H9 (cell line): ENCODE results near the gene FAM111B. TPM values are rescaled to one million over a fixed set of nuclear protein-coding genes. Genes with fewer than 3 reads are reported as not detected.

Source experiments
- DNase-seq: peaks from one replicate; pipeline ENCODE4 v3.0.0-alpha.2; 2017
- H2AFZ ChIP-seq: one replicate; pipeline ENCODE4 v1.6.1; 2013; ENCODE audit warnings: mild to moderate bottlenecking, low read length, control low read depth, moderate library complexity
- H2AK5ac ChIP-seq: 2 replicates; pipeline ENCODE4 v1.6.1; 2013; ENCODE audit warnings: low read length, control low read depth, mixed read lengths; ENCODE audit not compliant: insufficient read length
- H2BK120ac ChIP-seq: one replicate; pipeline ENCODE4 v1.6.1; 2013; ENCODE audit warnings: low read depth, mild to moderate bottlenecking, low read length, control low read depth, inconsistent platforms; ENCODE audit not compliant: poor library complexity, severe bottlenecking
- H2BK12ac ChIP-seq: 2 replicates; pipeline ENCODE4 v1.6.1; 2013; ENCODE audit warnings: low read length, control low read depth, mixed read lengths, low read depth; ENCODE audit not compliant: insufficient read length
- H2BK15ac ChIP-seq: 2 replicates; pipeline ENCODE4 v1.6.1; 2013; ENCODE audit warnings: low read depth, low read length, control low read depth
- H2BK20ac ChIP-seq: one replicate; pipeline ENCODE4 v1.6.1; 2013; ENCODE audit warnings: low read depth, mild to moderate bottlenecking, low read length, control low read depth, inconsistent platforms; ENCODE audit not compliant: poor library complexity, severe bottlenecking
- H2BK5ac ChIP-seq: 2 replicates; pipeline ENCODE4 v1.6.1; 2013; ENCODE audit warnings: low read length, control low read depth, mixed read lengths; ENCODE audit not compliant: insufficient read length
- H3K14ac ChIP-seq: 2 replicates; pipeline ENCODE4 v1.6.1; 2013; ENCODE audit warnings: low read length, control low read depth; ENCODE audit not compliant: insufficient read depth
- H3K18ac ChIP-seq: 2 replicates; pipeline ENCODE4 v1.6.1; 2013; ENCODE audit warnings: low read depth, mild to moderate bottlenecking, mixed read lengths, low read length, control low read depth; ENCODE audit not compliant: insufficient read length
- H3K23ac ChIP-seq: 2 replicates; pipeline ENCODE4 v1.6.1; 2013; ENCODE audit warnings: low read length, control low read depth, mixed read lengths, low read depth; ENCODE audit not compliant: insufficient read length
- H3K23me2 ChIP-seq: 2 replicates; pipeline ENCODE4 v1.6.1; 2013; ENCODE audit warnings: low read depth, mild to moderate bottlenecking, mixed read lengths, low read length, control low read depth; ENCODE audit not compliant: insufficient read length, poor library complexity, severe bottlenecking
- H3K27ac ChIP-seq: 2 replicates; pipeline ENCODE4 v1.5.1; 2013; ENCODE audit warnings: low read length, control low read depth, mixed read lengths, low read depth; ENCODE audit not compliant: insufficient read length
- H3K27me3 ChIP-seq: 2 replicates; pipeline ENCODE4 v1.6.1; 2013; ENCODE audit warnings: low read length, control low read depth, inconsistent platforms; ENCODE audit not compliant: insufficient read depth
- H3K4ac ChIP-seq: 2 replicates; pipeline ENCODE4 v1.6.1; 2013; ENCODE audit warnings: low read depth, mild to moderate bottlenecking, control low read depth, inconsistent platforms, low read length, moderate library complexity
- H3K4me1 ChIP-seq: 2 replicates; pipeline ENCODE4 v1.6.1; 2013; ENCODE audit warnings: low read length, control low read depth, inconsistent platforms; ENCODE audit not compliant: insufficient read depth
- H3K4me2 ChIP-seq: 2 replicates; pipeline ENCODE4 v1.6.1; 2013; ENCODE audit warnings: low read length, control low read depth, mixed read lengths; ENCODE audit not compliant: insufficient read length, insufficient read depth
- H3K56ac ChIP-seq: 2 replicates; pipeline ENCODE4 v1.6.1; 2013; ENCODE audit warnings: low read depth, mild to moderate bottlenecking, mixed read lengths, low read length, control low read depth; ENCODE audit not compliant: insufficient read length
- H3K79me1 ChIP-seq: 2 replicates; pipeline ENCODE4 v1.6.1; 2013; ENCODE audit warnings: low read depth, mild to moderate bottlenecking, moderate library complexity, low read length, control low read depth, inconsistent platforms; ENCODE audit not compliant: insufficient read depth, poor library complexity, severe bottlenecking
- H3K79me2 ChIP-seq: 2 replicates; pipeline ENCODE4 v1.6.1; 2013; ENCODE audit warnings: low read length, control low read depth, inconsistent platforms; ENCODE audit not compliant: insufficient read depth
- H3K9ac ChIP-seq: 2 replicates; pipeline ENCODE4 v1.6.1; 2013; ENCODE audit warnings: low read length, control low read depth, mixed read lengths; ENCODE audit not compliant: insufficient read length; ENCODE audit errors: extremely low read depth
- H3K9me3 ChIP-seq: one replicate; pipeline ENCODE4 v1.6.1; 2013; ENCODE audit warnings: low read depth, low read length, inconsistent platforms; ENCODE audit not compliant: control insufficient read depth
- H3T11ph ChIP-seq: one replicate; pipeline ENCODE4 v1.6.1; 2013; ENCODE audit warnings: mild to moderate bottlenecking, low read length, control low read depth, inconsistent platforms
- H4K20me1 ChIP-seq: one replicate; pipeline ENCODE4 v1.6.1; 2013; ENCODE audit not compliant: control insufficient read depth, insufficient read length, insufficient read depth
- H4K5ac ChIP-seq: 2 replicates; pipeline ENCODE4 v1.6.1; 2013; ENCODE audit warnings: low read depth, mild to moderate bottlenecking, mixed read lengths, low read length, control low read depth; ENCODE audit not compliant: insufficient read length
- H4K8ac ChIP-seq: replicated peaks from 2 replicates; pipeline ENCODE4 v1.6.1; 2013; ENCODE audit warnings: low read length, control low read depth, mixed read lengths, low read depth; ENCODE audit not compliant: insufficient read length
- H4K91ac ChIP-seq: 2 replicates; pipeline ENCODE4 v1.6.1; 2013; ENCODE audit warnings: low read depth, mild to moderate bottlenecking, moderate library complexity, mixed read lengths, low read length, control low read depth; ENCODE audit not compliant: insufficient read length
- H3K27ac Mint-ChIP-seq, 3 experiments: 2 replicates in 2 of 3; 3 replicates in 1 of 3; pipeline ENCODE4 v1.8.0; 2020 to 2021; ENCODE audit warnings: mixed read lengths in 3 of 3, mild to moderate bottlenecking in 1 of 3, moderate library complexity in 1 of 3
- H3K27me3 Mint-ChIP-seq: 2 replicates; pipeline ENCODE4 v1.8.0; 2021; ENCODE audit warnings: low read depth, mild to moderate bottlenecking, moderate library complexity, mixed read lengths
- H3K36me3 Mint-ChIP-seq, 3 experiments: 2 replicates in 2 of 3; 3 replicates in 1 of 3; pipeline ENCODE4 v1.8.0; 2020 to 2021; ENCODE audit warnings: low read depth in 3 of 3, mixed read lengths in 3 of 3; ENCODE audit not compliant: insufficient read depth in 1 of 3
- H3K4me1 Mint-ChIP-seq, 2 experiments: 2 replicates each; pipeline ENCODE4 v1.8.0; 2020; ENCODE audit warnings: mixed read lengths in 2 of 2
- H3K4me3 Mint-ChIP-seq, 2 experiments: 2 replicates in 1 of 2; 3 replicates in 1 of 2; pipeline ENCODE4 v1.8.0; 2020 to 2021; ENCODE audit warnings: mild to moderate bottlenecking in 2 of 2, mixed read lengths in 2 of 2, moderate library complexity in 1 of 2
- H3K9me3 Mint-ChIP-seq, 2 experiments: 2 replicates in 1 of 2; 3 replicates in 1 of 2; pipeline ENCODE4 v1.8.0; 2020; ENCODE audit warnings: mild to moderate bottlenecking in 2 of 2, mixed read lengths in 2 of 2, moderate library complexity in 1 of 2
- WGBS: extraction: QIAGEN DNeasy Blood & Tissue Kit; methylation state at CpG from one replicate; pipeline ENCODE4 v1.1.7; 2013; ENCODE audit warnings: missing lambda C conversion rate, low lambda C conversion rate, mixed read lengths; ENCODE audit not compliant: insufficient read length; ENCODE audit errors: extremely low coverage; 5-methylcytosine and 5-hydroxymethylcytosine counted together
- total RNA-seq: library from RNA; stranded (reverse); gene quantifications from 2 replicates; pipeline ENCODE4 v1.2.1, GENCODE V29; 2021
- TF ChIP-seq, protein P1 (sequence below): fragments of 200-600 bp; sonication (generic); conservative IDR thresholded peaks from 3 replicates; pipeline ENCODE4 v1.8.0; 2021; ENCODE audit warnings: antibody characterized with exemption, mild to moderate bottlenecking

The FAM111B gene
- total RNA-seq, 1 experiment from 2014 or later: 35.0 TPM

DNA sequence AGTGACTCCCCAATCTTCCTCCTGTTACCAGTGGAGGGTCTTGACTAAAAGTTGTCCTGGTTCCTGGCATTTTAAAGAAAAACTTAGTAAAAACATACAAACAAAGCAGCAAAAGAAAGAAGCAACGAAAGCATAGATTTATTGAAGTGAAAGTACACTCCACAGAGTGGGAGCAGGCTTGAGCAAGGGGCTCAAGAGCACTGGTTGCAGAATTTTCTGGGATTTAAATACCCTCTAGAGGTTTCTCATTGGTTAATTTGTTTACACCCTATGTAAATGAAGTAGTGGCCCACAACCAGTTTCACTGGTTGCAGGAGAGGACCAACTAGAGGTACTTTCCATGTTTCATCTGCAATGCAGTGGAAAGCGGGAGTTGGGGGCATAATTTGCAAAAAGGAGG is 10.7 kb downstream of the FAM111B start:
- peaks cover 14% of the 10 kb centered on the region for H3K9me3 ChIP-seq
- TF ChIP-seq, protein P1, sequence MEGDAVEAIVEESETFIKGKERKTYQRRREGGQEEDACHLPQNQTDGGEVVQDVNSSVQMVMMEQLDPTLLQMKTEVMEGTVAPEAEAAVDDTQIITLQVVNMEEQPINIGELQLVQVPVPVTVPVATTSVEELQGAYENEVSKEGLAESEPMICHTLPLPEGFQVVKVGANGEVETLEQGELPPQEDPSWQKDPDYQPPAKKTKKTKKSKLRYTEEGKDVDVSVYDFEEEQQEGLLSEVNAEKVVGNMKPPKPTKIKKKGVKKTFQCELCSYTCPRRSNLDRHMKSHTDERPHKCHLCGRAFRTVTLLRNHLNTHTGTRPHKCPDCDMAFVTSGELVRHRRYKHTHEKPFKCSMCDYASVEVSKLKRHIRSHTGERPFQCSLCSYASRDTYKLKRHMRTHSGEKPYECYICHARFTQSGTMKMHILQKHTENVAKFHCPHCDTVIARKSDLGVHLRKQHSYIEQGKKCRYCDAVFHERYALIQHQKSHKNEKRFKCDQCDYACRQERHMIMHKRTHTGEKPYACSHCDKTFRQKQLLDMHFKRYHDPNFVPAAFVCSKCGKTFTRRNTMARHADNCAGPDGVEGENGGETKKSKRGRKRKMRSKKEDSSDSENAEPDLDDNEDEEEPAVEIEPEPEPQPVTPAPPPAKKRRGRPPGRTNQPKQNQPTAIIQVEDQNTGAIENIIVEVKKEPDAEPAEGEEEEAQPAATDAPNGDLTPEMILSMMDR: no peak
- no peak overlapping the region for H2BK12ac ChIP-seq
- no peaks in the 10 kb centered on the region for H3K79me1 ChIP-seq
- DNase-seq: no peak
- Mint-ChIP-seq H3K27ac (no peak overlapping the region), H3K36me3 (peaks cover 82 to 87% (median 85%) of the 10 kb centered on the region in 3 experiments), H3K27me3 (no peaks in the 10 kb centered on the region), H3K4me3 (no peak overlapping the region), H3K9me3 (peaks cover 32 to 46% of the 10 kb centered on the region in 2 experiments), H3K4me1 (no peaks in the 10 kb centered on the region)
- H3K4me1 ChIP-seq: no peaks in the 10 kb centered on the region
- WGBS: no CpG with 5 or more reads among the region's 2 CpGs
- no peaks in the 10 kb centered on the region for H3K23me2 ChIP-seq
- no peak overlapping the region for H3K14ac ChIP-seq
- no peak overlapping the region for H3K18ac ChIP-seq
- H4K5ac ChIP-seq: no peak overlapping the region
- H3T11ph ChIP-seq: no peak overlapping the region
- H4K20me1 ChIP-seq: no peaks in the 10 kb centered on the region
- H3K23ac ChIP-seq: no peak overlapping the region
- H2BK20ac ChIP-seq: no peak overlapping the region
- no peak overlapping the region for H2AFZ ChIP-seq
- no peak overlapping the region for H2BK5ac ChIP-seq
- H2AK5ac ChIP-seq: no peak overlapping the region
- H3K27ac ChIP-seq: no peak overlapping the region
- no peak overlapping the region for H4K8ac ChIP-seq
- H3K27me3 ChIP-seq: no peaks in the 10 kb centered on the region
- no peaks in the 10 kb centered on the region for H3K79me2 ChIP-seq
- H4K91ac ChIP-seq: no peak overlapping the region
- H3K56ac ChIP-seq: no peak overlapping the region
- no peak overlapping the region for H3K4me2 ChIP-seq
- no peak overlapping the region for H3K4ac ChIP-seq
- H3K9ac ChIP-seq: no peak overlapping the region
- H2BK15ac ChIP-seq: no peak overlapping the region
- H2BK120ac ChIP-seq: no peak overlapping the region
